Epithelial cell of prostate (primary cell): ENCODE data around the gene GET4.
"Not testable (repeated sequence)": the region's sequence is repeated elsewhere in the genome, so short reads cannot be mapped to it uniquely, and the experiment has no call there.

Experiments
- DNase-seq: peaks from one replicate; pipeline ENCODE4 v3.0.0-alpha.2; 2011; ENCODE audit warnings: low read depth, low spot score
- H3K27ac ChIP-seq: fragments of 450-650 bp; 2 replicates; pipeline ENCODE4 v1.5.1; 2017; ENCODE audit warnings: mild to moderate bottlenecking

Gene GET4

GRCh38 chr7:922334-923107, 46.2 kb downstream of the GET4 start:
- H3K27ac ChIP-seq = no peak overlapping the region
- no peak for DNase-seq

GRCh38 chr7:923108-924041, 47.0 kb downstream of the GET4 start:
- H3K27ac ChIP-seq = no peak overlapping the region
- DNase-seq = no peak

- not testable (repeated sequence) for H3K27ac ChIP-seq, DNase-seq
Observed at GRCh38 chr7:924042-924441, 47.7 kb downstream of the GET4 start.

GRCh38 chr7:924541-925231, 48.3 kb downstream of the GET4 start:
- H3K27ac ChIP-seq = no peak overlapping the region
- no peak for DNase-seq

GRCh38 chr7:925601-926000, 49.2 kb downstream of the GET4 start:
- no peak overlapping the region for H3K27ac ChIP-seq
- DNase-seq = no peak

GRCh38 chr7:926061-927030, 50.0 kb downstream of the GET4 start:
- no peak overlapping the region for H3K27ac ChIP-seq
- DNase-seq = no peak

- no peak for DNase-seq
Observed at GRCh38 chr7:927031-927671, 50.8 kb downstream of the GET4 start.

GRCh38 chr7:929311-929711, 53.0 kb downstream of the GET4 start:
- DNase-seq = no peak
- no peak overlapping the region for H3K27ac ChIP-seq

More at GRCh38 chr7:927031-927671, 50.8 kb downstream of the GET4 start:
- H3K27ac ChIP-seq = no peak overlapping the region

- DNase-seq = no peak
- no peak overlapping the region for H3K27ac ChIP-seq
Observed at GRCh38 chr7:930975-931758, 54.8 kb downstream of the GET4 start.

GRCh38 chr7:931871-932650, 55.7 kb downstream of the GET4 start:
- H3K27ac ChIP-seq = no peak overlapping the region
- no peak for DNase-seq

- DNase-seq = no peak
- no peak overlapping the region for H3K27ac ChIP-seq
Observed at GRCh38 chr7:932651-932975, 56.3 kb downstream of the GET4 start.

- no peak overlapping the region for H3K27ac ChIP-seq
- no peak for DNase-seq
Observed at GRCh38 chr7:934469-935163, 58.3 kb downstream of the GET4 start.

GRCh38 chr7:935164-935873, 59.0 kb downstream of the GET4 start:
- no peak for DNase-seq

GRCh38 chr7:935874-936385, 59.6 kb downstream of the GET4 start:
- no peak for DNase-seq
- no peak overlapping the region for H3K27ac ChIP-seq

More at GRCh38 chr7:935164-935873, 59.0 kb downstream of the GET4 start:
- no peak overlapping the region for H3K27ac ChIP-seq

GRCh38 chr7:936386-937054, 60.2 kb downstream of the GET4 start:
- DNase-seq = no peak
- H3K27ac ChIP-seq = no peak overlapping the region
